Panc1 (cell line): ENCODE measurements around the gene ASPRV1.

Source experiments
- CTCF ChIP-seq: fragments of 450-650 bp; IDR thresholded peaks from 2 replicates; pipeline ENCODE4 v1.5.1; 2017; ENCODE audit warnings: mild to moderate bottlenecking
- POLR2AphosphoS5 ChIP-seq: IDR thresholded peaks from 2 replicates; pipeline ENCODE4 v1.6.1; 2012; ENCODE audit warnings: mild to moderate bottlenecking, low read depth, low read length, moderate library complexity
- REST ChIP-seq, 2 experiments: IDR thresholded peaks; 2 replicates each; pipeline ENCODE4 v1.6.1; 2011 to 2012; ENCODE audit warnings: low read depth in 2 of 2, control low read depth in 1 of 2, low read length in 1 of 2, mild to moderate bottlenecking in 1 of 2, moderate library complexity in 1 of 2; ENCODE audit not compliant: insufficient read depth in 1 of 2
- SIN3A ChIP-seq: IDR thresholded peaks from 2 replicates; pipeline ENCODE4 v1.6.1; 2012; ENCODE audit warnings: low read depth, mild to moderate bottlenecking, low read length, moderate library complexity, borderline replicate concordance; ENCODE audit not compliant: insufficient read depth

GRCh38 chr2:70010576-70011111, 49.2 kb upstream of the ASPRV1 start:
- no peak for TF ChIP-seq CTCF
- TF ChIP-seq POLR2AphosphoS5 = no peak
- no peak for TF ChIP-seq SIN3A
- TF ChIP-seq REST (IDR thresholded peaks at IDR 0.05; ENCODE audit: insufficient read depth in 1 of 2, low read depth in 2 of 2, low read length in 1 of 2) = no peak
